ENCODE results near the gene CRAMP1.
"Not testable (repeated sequence)": the region's sequence is repeated elsewhere in the genome, so short reads cannot be mapped to it uniquely, and the experiment has no call there.

Gene CRAMP1, protein sequence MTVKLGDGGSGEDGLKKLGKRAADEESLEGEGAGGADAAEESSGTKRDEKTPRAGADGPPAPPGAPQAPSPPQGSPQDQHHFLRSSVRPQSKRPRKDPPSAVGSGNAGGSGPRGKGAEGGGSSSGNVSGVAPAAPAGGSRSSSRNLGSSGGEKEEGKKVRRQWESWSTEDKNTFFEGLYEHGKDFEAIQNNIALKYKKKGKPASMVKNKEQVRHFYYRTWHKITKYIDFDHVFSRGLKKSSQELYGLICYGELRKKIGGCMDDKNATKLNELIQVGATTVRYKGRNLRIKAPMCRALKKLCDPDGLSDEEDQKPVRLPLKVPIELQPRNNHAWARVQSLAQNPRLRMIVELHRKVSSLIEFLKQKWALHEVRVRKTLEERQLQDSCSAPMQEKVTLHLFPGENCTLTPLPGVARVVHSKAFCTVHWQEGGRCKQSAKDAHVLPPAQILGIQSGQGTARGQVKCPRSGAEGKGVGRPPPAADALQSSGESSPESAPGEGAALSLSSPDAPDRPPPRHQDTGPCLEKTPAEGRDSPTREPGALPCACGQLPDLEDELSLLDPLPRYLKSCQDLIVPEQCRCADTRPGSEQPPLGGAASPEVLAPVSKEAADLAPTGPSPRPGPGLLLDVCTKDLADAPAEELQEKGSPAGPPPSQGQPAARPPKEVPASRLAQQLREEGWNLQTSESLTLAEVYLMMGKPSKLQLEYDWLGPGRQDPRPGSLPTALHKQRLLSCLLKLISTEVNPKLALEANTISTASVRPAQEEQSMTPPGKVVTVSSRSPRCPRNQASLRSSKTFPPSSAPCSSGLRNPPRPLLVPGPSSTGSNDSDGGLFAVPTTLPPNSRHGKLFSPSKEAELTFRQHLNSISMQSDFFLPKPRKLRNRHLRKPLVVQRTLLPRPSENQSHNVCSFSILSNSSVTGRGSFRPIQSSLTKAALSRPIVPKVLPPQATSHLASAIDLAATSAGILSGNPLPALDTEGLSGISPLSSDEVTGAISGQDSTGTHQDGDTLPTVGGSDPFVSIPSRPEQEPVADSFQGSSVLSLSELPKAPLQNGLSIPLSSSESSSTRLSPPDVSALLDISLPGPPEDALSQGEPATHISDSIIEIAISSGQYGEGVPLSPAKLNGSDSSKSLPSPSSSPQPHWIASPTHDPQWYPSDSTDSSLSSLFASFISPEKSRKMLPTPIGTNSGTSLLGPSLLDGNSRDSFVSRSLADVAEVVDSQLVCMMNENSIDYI (N-terminal part only)

DNA sequence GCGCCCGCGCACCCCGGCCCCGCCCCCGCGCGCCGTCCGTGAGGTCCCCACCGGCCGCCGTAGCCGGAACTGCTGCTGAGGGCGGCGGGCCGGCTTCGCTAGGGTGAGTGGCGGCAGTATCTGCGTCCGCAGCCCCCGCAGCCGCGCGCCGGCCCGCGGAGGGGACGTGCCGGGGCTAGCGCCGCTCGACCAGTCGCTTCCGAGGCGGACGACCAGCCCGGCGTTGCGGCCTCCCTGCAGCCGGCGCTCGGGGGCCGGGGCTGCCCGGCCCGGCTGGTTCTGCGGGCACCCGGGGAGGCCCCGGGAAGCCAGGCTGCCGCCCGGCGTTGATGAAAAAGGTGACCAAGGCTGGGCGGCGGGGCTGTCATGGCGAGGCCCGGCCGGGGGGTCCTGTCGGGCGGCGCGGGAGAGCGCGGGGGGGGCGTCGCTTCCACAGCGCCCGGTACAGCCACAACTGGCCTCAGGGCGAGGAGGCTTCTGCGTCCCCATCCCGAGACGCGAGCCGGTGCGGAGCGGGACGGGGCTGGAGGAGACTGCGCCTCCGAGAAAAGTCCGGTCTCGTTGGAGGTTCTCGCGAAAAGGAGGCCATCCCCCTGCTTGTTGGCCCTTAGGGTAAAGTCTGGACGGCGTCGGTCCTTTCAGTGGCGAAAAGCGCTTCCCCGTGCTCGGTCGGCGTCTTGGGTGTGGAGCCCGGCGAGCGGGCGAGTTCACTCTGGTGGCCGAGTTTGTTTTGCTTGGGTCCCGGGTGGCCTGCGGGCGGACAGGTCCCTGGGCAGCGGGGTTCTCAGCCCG lies at the start of gene CRAMP1:
Gene CRAMP1, plus strand, starts transcription at position 41 of the 792 bp plus-strand sequence. CDS start 2,280 bp downstream, outside the sequence.
- DNase-seq (ENCODE audit: low read depth, low spot score), result peak; percentile 54

DNA sequence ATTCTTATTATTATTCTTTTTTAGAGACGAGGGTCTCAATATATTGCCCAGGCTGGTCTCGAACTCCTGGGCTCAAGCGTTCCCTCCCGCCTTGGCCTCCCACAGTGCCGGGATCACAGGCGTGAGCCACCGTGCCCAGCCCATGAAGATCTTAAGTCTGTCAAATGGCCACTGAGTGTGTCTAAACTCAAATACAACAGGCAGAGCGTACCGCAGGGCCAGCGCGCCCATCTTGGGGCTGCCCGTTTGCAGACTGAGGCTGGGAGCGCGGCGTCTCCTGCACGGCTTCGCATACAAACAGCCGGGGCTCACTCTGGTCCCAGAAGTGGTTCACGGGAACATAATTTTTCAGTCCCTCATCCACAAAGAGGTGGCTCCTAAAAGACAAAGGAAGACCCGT lies 48.4 kb upstream of the CRAMP1 start:
- no peak for DNase-seq (ENCODE audit: low read depth, low spot score)

DNA sequence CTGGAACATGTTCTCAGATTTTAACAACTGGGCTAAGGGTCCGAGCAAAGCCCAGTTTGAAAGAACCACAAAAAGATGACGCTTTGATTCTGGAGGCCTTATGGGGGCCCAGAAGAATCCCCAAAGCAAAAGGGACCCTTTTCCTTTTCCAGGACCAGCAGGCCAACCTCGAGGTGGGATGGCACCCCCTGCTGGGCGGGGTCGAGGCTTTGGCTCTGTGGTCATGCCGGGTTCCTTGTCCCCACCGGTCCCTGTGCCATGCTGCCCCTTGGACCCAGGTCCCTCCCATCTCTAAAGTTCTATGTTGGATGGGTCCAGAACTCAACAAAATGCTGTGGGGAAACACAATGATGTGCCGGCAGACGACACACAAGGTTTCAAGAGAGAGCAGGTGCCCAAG lies 47.8 kb upstream of the CRAMP1 start:
- DNase-seq (ENCODE audit: low read depth, low spot score), result no peak

DNA sequence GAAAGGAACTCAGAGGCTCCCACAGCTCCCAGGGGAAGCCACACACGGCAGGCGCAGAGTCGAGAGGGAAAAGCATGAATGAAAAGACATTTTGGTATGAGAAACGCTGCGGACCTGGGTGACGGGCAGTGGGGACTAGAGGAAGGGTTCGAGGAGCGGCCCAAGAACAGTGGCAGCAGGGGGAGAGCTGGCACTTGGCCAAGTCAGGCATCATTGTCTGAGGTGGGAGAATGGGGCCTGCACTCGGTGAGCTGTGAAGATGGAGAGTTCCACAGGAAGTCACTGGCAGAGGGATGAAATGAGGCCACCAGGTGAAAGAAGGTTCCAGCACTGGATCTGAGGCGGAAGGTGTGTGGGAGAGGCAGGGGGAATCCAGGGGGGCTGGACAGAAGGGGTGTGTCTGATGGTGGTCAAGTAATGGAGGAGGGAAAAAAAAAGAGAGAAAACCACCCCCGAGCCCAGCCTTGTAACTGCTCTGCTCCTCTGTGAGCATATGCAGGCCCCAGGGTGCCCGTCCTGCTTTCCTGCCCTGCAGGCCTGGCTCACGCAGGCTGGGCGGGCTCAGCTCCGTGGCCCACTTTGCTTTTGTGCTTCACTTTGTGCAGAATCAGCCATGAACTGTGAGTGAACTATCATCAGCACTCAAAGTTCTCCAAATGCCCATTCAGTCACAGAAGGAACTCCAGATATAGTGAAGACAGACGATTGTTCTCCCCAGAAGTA lies 46.9 kb upstream of the CRAMP1 start:
- DNase-seq (ENCODE audit: low read depth, low spot score), result no peak

DNA sequence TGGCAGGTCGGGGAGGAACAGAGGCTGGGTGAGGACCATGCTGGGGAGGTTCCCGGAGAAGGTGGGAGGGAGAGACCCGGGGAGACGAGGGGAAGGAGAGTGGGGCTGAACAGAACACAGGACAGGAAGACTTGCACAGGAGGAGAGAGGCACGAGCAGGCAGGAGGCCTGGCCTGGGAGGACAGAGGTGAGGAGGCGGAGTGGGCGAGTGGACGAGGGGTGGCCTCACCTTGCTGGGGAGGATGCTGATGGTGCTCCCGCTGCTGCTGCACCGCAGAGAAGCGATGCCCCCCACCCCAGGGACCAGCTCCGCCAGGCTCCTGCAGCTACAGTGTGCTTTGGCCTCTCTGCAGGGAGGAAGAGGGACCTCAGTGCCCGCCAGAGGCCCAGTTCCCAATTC lies 44.2 kb upstream of the CRAMP1 start:
- DNase-seq (ENCODE audit: low read depth, low spot score), result no peak

DNA sequence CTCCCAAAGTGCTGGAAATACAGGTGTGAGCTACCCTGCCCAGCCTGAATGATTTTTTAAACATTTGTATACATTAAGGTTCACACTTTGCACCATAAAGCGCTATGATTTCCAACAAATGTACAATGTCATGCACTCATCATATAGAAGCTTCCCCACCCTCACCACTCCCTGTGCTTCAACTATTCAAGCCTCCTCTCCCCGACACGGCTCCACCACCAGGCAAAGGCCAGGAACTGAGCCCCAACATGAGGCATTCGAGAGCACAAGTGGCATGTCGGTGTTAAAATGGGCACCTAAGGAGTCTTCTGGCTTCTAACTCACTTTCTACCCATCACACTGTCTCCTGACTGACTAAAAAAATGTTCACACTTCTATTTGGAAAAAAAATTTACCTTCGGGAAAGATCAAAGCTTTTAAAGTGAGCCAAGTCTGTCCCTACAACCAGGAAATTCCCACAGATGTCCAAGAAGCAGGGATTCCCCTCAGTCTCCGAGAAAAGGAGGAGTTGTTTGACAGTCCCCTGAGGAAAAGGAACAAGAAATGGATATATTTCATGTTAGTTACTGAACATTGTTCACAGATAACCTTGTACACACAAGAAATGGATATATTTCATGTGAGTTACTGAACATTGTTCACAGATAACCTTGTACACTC lies 41.0 kb upstream of the CRAMP1 start:
- DNase-seq (ENCODE audit: low read depth, low spot score), result no peak

DNA sequence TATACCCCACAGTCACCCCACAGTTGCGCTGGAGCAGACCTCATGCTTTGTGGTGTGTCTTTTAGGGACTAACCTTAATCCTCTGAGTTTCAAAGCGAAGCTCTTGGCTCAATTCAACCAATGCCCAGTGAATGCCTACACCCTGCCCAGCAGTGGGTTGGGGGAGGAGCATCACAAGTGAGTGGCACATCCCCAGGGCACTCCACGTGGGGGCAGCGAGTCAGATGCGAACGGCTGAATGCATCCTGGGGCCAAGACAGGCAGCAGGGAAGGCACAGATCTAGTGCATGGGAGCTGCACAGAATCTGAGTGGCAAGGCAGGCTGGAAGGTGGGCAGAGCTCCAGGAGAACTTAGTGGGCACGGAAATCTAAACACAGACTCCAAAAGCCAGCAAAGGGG lies 39.5 kb upstream of the CRAMP1 start:
- no peak for DNase-seq (ENCODE audit: low read depth, low spot score)

DNA sequence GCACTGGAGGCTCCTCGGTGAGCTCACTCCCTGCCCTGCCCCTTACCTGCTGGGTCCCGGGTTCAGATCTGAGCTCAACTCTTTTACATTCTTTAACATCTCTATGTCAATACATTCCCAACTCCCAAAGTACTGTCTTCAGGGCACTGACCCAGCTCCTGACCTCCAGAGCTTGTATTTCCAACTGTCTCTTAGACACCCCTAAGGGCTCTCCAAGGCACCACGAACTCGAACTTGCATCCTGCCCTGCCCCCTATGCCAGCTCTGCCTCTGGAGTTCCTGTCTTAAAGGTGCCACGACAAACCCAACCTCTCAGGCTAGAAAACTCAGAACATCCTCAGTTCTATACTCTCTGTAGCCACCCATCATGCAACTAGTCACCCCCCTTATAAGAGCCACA lies 38.9 kb upstream of the CRAMP1 start:
- no peak for DNase-seq (ENCODE audit: low read depth, low spot score)

DNA sequence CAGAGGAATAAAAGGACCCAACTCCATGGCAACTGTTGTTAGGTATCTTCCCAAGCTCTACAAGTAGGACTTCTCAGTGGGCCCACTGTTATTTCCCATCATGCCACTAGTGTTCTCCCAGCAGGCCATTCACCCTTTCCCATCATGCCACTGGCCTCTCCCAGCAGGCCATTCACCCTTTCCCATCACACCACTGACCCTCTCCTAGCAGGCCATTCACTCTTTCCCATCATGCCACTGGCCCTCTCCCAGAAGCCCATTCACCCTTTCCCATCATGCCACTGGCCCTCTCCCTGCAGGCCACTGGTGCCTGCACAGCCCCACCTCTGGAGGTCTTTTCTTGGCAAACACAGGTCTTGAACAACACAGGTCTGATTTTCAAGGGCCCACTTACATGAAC lies 36.6 kb upstream of the CRAMP1 start:
- DNase-seq (ENCODE audit: low read depth, low spot score), result no peak

DNA sequence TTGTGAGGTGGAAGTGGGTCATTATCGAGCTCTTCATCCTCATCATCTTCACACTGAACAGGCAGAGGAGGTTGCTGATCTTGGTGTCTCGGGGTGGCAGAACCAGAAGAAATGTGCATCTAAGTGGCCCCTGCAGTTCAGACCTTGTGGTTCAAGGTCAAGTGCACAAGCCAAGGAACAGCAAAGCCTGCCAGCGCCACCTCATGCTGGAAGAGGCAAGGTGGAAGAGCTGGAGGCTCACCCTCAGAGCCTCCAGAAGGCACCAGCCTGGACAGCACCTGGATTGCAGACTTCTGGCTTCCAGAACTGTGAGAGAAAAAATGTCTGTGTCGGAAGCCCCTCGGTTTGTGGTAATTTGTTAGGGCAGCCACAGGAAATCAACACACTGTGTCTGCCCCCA lies 32.9 kb upstream of the CRAMP1 start:
- DNase-seq (ENCODE audit: low read depth, low spot score), result no peak

DNA sequence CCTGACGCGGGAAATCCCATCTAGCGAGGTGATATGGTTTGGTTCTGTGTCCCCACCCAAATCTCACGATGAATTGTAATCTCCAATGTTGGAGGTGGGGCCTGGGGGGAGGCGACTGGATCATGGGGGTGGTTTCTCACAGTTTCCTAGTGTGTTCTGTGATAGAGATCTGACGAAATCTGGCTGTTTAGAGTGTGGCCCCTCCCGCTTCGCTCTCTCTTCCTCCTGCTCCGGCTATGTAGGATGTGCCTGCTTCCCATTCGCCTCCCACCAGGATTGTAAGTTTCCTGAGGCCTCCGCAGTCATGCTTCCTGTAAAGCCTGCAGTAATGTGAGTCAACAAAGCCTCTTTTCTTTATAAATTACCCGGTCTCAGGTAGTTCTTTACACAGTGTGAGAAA lies 31.9 kb upstream of the CRAMP1 start:
- DNase-seq (ENCODE audit: low read depth, low spot score), result no peak

DNA sequence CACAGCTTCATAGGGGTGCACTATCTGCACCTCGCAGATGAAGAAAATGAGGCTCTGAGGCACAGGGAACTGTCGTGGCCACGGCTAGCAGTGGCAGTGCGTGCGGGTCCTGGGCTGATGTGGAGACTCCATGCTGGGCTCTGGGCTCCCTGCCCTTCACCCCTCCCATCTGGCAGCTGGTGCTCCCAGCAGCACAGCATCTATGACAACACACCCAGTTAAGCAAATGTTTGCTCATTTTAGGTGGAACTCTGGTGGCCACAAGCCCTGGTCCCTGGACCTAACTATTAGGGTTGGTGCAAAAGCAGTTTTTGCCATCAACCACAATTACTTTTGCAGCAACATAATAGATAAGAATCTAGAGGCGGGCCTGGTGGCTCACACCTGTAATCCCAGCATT lies 31.2 kb upstream of the CRAMP1 start:
- DNase-seq (ENCODE audit: low read depth, low spot score), result no peak

DNA sequence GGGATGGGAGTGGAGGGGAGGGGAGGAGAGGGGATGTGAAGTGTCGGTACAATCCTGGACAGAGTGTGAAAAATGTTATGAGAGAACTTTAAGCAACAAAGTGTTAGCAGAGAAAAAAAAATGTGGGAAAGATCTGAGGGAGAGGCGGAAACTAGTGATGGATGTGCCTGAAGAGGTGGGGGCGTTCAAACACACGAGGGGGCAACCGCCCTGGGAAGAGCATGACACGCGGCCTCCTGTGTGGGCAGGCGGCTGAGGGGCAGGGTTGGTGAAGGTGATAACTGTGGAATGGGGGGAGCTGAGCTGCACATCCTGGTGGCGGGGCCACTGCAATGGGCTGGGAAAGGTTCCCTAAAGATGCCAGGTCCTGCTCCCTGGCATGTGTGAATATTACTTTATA lies 30.4 kb upstream of the CRAMP1 start:
- DNase-seq (ENCODE audit: low read depth, low spot score), result no peak

DNA sequence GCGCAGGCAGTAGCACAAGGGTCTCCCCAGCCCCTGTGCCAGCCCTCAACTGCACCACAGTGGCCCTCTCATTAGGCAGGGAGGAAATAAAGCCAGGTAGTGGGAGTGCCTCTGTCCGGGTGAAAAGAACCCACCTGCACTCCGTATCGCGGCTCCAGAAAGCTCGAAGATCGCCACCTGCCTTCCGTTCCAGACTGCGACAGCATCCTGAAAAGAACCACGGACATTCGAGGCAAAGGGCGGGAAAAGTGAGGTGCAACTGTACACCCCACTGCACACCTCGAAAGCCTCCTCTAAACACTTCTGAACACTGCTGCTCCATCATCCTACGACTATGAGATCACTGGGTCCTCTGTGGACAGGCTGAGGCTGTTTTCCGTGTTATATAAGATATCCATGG lies 29.0 kb upstream of the CRAMP1 start:
- peak; percentile 6 for DNase-seq (ENCODE audit: low read depth, low spot score)

DNA sequence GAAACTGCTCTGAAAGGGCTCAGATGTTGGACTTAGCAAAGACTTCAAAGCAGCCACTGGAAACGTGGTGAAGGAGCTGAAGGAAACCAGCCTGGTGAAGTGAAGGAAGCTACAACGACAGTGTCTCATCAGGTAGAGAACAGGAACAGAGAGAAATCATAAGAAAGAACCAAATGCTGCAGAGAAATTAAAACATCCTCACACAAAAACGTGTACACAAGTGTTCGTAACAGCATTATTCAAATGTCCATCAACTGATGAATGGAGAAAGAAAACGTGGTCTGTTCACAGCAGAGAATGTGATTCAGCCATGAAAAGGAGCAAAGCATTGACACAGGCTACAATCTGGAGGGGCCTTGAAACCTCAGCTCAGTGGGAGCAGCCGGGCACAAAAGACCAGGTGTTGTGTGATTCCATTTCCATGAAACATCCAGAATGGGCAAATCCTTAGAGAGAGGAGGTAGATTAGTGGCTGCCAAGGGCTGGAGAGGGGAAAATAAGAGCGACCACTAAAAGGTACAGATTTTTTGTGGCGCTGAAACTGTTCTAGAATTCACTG lies 27.2 kb upstream of the CRAMP1 start:
- DNase-seq (ENCODE audit: low read depth, low spot score), result no peak

DNA sequence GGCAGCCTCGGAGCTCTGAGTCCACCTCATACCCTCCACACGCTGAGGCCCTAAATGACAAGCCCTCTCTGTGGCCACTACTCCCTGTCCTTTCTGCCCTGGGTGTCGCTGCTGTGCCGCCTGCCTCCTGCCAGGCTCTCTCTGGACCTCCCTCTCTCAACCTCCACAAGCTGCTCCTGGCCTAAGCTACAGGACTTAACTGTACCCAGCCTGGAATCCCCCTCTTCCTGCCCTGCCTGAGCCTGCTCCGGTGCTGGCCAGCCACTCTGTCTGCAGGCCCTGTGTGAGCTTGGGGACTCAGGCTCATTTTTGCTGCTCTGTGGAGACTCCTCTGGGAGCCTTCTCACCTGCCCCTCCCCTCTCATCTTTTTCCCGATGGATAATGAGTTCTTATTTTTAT lies 21.8 kb upstream of the CRAMP1 start:
- no peak for DNase-seq (ENCODE audit: low read depth, low spot score)

DNA sequence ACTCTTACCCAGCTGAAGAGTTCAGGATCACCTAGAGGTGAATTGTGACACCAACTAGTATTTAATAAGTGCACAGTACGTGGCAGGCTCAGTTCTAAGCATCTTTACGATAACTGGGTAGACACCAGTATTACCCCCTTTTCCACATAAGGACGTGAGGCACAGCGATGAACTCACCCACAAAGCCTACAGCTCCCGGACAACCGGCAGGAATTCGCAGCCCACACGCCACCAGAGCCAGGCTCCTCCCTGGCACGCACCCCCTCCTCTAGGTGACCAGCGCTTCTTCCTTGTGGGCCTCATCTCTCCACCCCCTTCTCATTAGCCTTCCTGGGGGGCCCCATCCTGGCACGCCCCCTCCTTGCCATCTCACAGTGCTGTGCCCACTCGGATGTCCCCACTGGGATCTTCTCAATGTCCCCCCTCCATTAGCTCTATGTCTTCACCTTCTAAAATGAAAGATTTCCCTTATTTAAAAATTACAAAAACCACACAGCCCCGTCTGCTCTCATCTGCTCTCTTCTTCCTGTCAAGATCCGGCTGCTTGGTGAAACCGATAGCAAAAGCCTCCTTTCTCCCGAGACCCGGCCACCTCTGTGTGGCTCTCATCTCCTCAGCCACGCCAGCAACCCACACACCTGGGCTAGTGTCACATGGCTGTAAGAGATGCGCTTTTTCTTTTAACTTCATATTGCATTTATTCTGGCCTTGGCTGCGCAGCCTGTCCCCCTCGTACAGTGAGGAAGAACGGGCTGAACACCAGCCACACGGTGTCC lies 21.0 kb upstream of the CRAMP1 start:
- no peak for DNase-seq (ENCODE audit: low read depth, low spot score)

DNA sequence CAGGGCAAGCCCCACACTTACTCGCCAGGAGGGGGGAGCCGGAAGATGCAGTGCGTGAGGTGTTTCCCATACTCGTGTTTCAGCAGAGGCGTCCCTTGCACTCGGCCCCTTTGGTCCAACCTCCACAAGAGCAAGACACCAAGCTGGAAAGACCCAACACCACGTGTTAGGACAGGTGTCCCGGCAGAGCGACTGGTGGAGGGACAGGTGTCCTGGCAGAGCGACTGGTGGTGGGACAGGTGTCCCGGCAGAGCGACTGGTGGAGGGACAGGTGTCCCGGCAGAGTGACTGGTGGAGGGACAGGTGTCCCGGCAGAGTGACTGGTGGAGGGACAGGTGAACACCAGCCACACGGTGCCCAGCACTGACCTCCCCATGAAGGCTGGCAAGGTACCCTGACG lies 19.7 kb upstream of the CRAMP1 start:
- DNase-seq (ENCODE audit: low read depth, low spot score), result no peak

DNA sequence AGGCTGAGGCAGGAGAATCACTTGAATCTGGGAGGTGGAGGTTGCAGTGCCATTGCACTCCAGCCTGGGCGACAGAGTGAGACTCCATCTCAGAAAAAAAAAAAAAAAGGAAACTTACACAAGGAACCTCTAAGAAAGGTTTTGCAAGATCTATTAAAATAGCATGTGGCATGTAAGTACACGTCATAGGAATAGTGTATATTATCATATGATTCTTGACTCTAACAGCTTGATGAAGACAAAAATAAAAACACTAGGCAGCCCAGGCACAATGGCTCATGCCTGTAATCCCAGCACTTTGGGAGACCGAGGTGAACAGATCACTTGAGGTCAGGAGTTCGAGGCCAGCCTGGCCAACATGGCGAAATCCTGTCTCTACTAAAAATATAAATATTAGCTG lies 16.6 kb upstream of the CRAMP1 start:
- not testable (repeated sequence) for DNase-seq (ENCODE audit: low read depth, low spot score)
